Measurements from ENCODE around the gene C2orf76. TPM values are rescaled to one million over a fixed set of nuclear protein-coding genes. Genes with fewer than 3 reads are reported as not detected.

C2orf76 gene
- total and polyA plus RNA-seq, 2 donors (not counting 1 experiment from before 2014, with no cell fraction given): 6.9 to 13.6 TPM

- H3K27me3 Mint-ChIP-seq: peaks cover 12% of the 10 kb centered on the region
- H3K36me3 ChIP-seq (replicated peaks in 1 of 2; ENCODE audit: control extremely low read depth in 1 of 2, control insufficient read depth in 1 of 2, extremely low read depth in 1 of 2, insufficient read depth in 2 of 2, low read length in 1 of 2): no peaks in the 10 kb centered on the region
- no peaks in the 10 kb centered on the region for H3K79me2 ChIP-seq (ENCODE audit: control insufficient read depth, insufficient read depth, low read length)
- H3K27ac ChIP-seq (ENCODE audit: low read length in 2 of 2): no peak overlapping the region
- no peaks in the 10 kb centered on the region for H3K9me3 ChIP-seq (ENCODE audit: control extremely low read depth in 1 of 3, control insufficient read depth in 2 of 3, insufficient read depth in 1 of 3, low read length in 2 of 3)
- TF ChIP-seq CTCF (IDR thresholded peaks at IDR 0.05) (no peak), EZH2 (IDR thresholded peaks at IDR 0.05; ENCODE audit: borderline replicate concordance, insufficient read depth, low read depth, low read length, poor library complexity, severe bottlenecking) (no peak)
- ATAC-seq (ENCODE audit: low read depth) (no peak), DNase-seq (no peak)
- intact Hi-C loops (cut with micrococcal nuclease): no loop called here
- no peaks in the 10 kb centered on the region for H3K27me3 ChIP-seq (replicated peaks in 1 of 4; ENCODE audit: control extremely low read depth in 1 of 4, control insufficient read depth in 3 of 4, insufficient read depth in 4 of 4, low read length in 3 of 4)
- H3K4me1 Mint-ChIP-seq: no peaks in the 10 kb centered on the region
- H3K27ac Mint-ChIP-seq: no peak overlapping the region
- H3K4me3 ChIP-seq (ENCODE audit: control extremely low read depth in 1 of 5, extremely low read depth in 1 of 5, insufficient read depth in 1 of 5, low read depth in 2 of 5, low read length in 4 of 5): no peak overlapping the region
- POLR2A ChIA-PET: no interaction called here
- no peak overlapping the region for H2AFZ ChIP-seq (ENCODE audit: insufficient read depth, low read depth, low read length, poor library complexity, severe bottlenecking)
- no peaks in the 10 kb centered on the region for H3K9me3 Mint-ChIP-seq (ENCODE audit: insufficient read depth)
- CTCF ChIA-PET: no interaction called here
- H3K4me1 ChIP-seq (ENCODE audit: control insufficient read depth in 2 of 2, insufficient read depth in 2 of 2, low read length in 2 of 2): no peaks in the 10 kb centered on the region
- WGBS (ENCODE audit: insufficient coverage): 92% methylated on average over 22 of the region's 23 CpGs
- no peak overlapping the region for H3K4me2 ChIP-seq (replicated peaks; ENCODE audit: low read depth, low read length, poor library complexity, severe bottlenecking)
- H4K20me1 ChIP-seq (ENCODE audit: control insufficient read depth, insufficient read depth, low read length, poor library complexity, severe bottlenecking): no peaks in the 10 kb centered on the region
- no peak overlapping the region for H3K9ac ChIP-seq (ENCODE audit: low read length)
- H3K4me3 Mint-ChIP-seq: no peak overlapping the region
These were observed 103.6 kb downstream of the C2orf76 start for GRCh38 chr2:119263025-119263424.

GRCh38 chr2:119261493-119262225, 105.0 kb downstream of the C2orf76 start:
- TF ChIP-seq CTCF (IDR thresholded peaks at IDR 0.05) (no peak), EZH2 (IDR thresholded peaks at IDR 0.05; ENCODE audit: borderline replicate concordance, insufficient read depth, low read depth, low read length, poor library complexity, severe bottlenecking) (no peak)

More at GRCh38 chr2:119261493-119262225, 105.0 kb downstream of the C2orf76 start:
- Mint-ChIP-seq H3K9me3 (ENCODE audit: insufficient read depth) (no peaks in the 10 kb centered on the region), H3K27me3 (peaks cover 11% of the 10 kb centered on the region), H3K27ac (no peak overlapping the region), H3K4me3 (no peak overlapping the region), H3K4me1 (no peaks in the 10 kb centered on the region)
- DNase-seq (no peak), ATAC-seq (ENCODE audit: low read depth) (no peak)
- ChIA-PET CTCF (no interaction called here), POLR2A (no interaction called here)
- Histone ChIP-seq H3K9me3 (ENCODE audit: control extremely low read depth in 1 of 3, control insufficient read depth in 2 of 3, insufficient read depth in 1 of 3, low read length in 2 of 3) (no peaks in the 10 kb centered on the region), H4K20me1 (ENCODE audit: control insufficient read depth, insufficient read depth, low read length, poor library complexity, severe bottlenecking) (no peaks in the 10 kb centered on the region), H3K4me3 (ENCODE audit: control extremely low read depth in 1 of 5, extremely low read depth in 1 of 5, insufficient read depth in 1 of 5, low read depth in 2 of 5, low read length in 4 of 5) (no peak overlapping the region), H3K4me1 (ENCODE audit: control insufficient read depth in 2 of 2, insufficient read depth in 2 of 2, low read length in 2 of 2) (no peaks in the 10 kb centered on the region), H3K79me2 (ENCODE audit: control insufficient read depth, insufficient read depth, low read length) (no peaks in the 10 kb centered on the region), H3K9ac (ENCODE audit: low read length) (no peak overlapping the region), H2AFZ (ENCODE audit: insufficient read depth, low read depth, low read length, poor library complexity, severe bottlenecking) (no peak overlapping the region), H3K36me3 (replicated peaks in 1 of 2; ENCODE audit: control extremely low read depth in 1 of 2, control insufficient read depth in 1 of 2, extremely low read depth in 1 of 2, insufficient read depth in 2 of 2, low read length in 1 of 2) (no peaks in the 10 kb centered on the region), H3K27me3 (replicated peaks in 1 of 4; ENCODE audit: control extremely low read depth in 1 of 4, control insufficient read depth in 3 of 4, insufficient read depth in 4 of 4, low read length in 3 of 4) (no peaks in the 10 kb centered on the region), H3K27ac (ENCODE audit: low read length in 2 of 2) (no peak overlapping the region), H3K4me2 (replicated peaks; ENCODE audit: low read depth, low read length, poor library complexity, severe bottlenecking) (no peak overlapping the region)
- intact Hi-C loops (cut with micrococcal nuclease): no loop called here
- WGBS (ENCODE audit: insufficient coverage): 85% methylated on average over 8 of the region's 17 CpGs
